Measurements from ENCODE around the gene TRABD2B. TPM values are rescaled to one million over a fixed set of nuclear protein-coding genes. Genes with fewer than 3 reads are reported as not detected.

Gene TRABD2B
- total RNA-seq, 1 donor from 2014 or later: 11.2 TPM

- no peak for DNase-seq (ENCODE audit: low spot score)
Observed at GRCh38 chr1:47796626-47797025, 200.6 kb downstream of the TRABD2B start.

- DNase-seq (ENCODE audit: low spot score): peak; percentile 30
Observed at GRCh38 chr1:47795102-47795501, 202.1 kb downstream of the TRABD2B start.

- DNase-seq (ENCODE audit: low spot score): no peak
Observed at GRCh38 chr1:47794530-47794929, 202.7 kb downstream of the TRABD2B start.

- no peak for DNase-seq (ENCODE audit: low spot score)
Observed at GRCh38 chr1:47794081-47794480, 203.1 kb downstream of the TRABD2B start.

- no peak for DNase-seq (ENCODE audit: low spot score)
Observed at GRCh38 chr1:47793563-47793962, 203.6 kb downstream of the TRABD2B start.

DNA sequence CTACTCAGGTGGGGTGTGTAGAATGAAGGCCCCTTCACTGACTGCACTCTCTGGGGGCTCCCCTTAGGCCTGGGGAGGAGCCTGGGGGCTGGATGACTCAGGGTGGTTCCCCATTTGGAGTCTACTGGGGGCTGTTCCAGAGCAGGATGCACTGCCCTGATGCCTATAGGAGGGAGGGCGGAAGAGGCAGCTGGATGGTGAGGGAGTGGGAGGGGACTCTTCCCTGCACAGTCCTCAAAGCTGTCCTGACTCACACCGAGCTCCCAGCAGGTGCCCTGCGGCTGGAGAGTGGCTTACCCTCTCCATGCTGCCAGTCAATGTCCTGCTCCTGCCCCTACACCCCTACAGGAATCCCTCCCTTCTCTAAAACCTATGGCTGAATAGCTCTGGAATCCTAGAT is 204.4 kb downstream of the TRABD2B start:
- DNase-seq (ENCODE audit: low spot score): no peak

- DNase-seq (ENCODE audit: low spot score): no peak
Observed at GRCh38 chr1:47791879-47792608, 205.1 kb downstream of the TRABD2B start.

DNA sequence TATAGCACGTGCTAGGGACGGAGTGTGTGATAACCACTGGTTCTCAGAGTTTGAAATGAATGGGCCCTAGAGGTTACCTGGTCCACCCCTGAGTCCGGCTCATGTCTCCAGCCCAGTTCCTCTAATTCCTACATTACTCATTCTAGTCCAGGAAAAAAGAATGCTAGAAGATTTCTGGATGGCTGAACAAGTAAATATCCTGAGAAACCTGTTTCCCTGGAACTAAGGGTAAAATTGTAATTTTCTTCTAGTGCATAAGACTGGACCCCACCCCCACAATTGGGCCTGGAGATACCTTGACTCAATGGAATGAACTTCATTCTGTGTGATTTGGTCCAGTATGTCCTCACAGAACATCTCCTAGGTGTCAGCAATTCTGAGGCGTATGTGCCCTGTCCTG is 208.4 kb downstream of the TRABD2B start:
- DNase-seq (ENCODE audit: low spot score): no peak

GRCh38 chr1:47787560-47787959 is 209.6 kb downstream of the TRABD2B start:
- DNase-seq (ENCODE audit: low spot score): no peak

DNA sequence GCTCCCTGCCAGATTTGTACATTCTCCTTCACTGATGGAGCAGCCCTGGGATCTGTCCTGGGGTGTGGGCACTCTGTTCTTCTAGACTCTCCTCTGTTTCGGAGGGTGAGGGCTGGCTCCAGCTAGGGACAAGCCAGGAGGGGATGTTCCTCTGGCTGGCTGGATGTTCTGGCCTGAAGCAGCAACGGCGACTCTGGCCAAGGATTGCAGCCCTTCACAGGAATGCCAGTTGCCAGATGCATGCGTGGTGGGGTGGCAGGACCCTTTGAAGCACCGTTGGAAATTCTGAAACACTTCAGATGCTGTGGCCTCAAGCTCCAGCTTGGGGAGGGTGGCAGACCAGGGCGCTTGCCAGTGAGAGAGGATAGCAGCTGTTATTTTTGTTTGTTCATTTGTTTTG is 210.9 kb downstream of the TRABD2B start:
- peak; percentile 24 for DNase-seq (ENCODE audit: low spot score)

- no peak for DNase-seq (ENCODE audit: low spot score)
Observed at GRCh38 chr1:47785561-47786271, 211.5 kb downstream of the TRABD2B start.

DNA sequence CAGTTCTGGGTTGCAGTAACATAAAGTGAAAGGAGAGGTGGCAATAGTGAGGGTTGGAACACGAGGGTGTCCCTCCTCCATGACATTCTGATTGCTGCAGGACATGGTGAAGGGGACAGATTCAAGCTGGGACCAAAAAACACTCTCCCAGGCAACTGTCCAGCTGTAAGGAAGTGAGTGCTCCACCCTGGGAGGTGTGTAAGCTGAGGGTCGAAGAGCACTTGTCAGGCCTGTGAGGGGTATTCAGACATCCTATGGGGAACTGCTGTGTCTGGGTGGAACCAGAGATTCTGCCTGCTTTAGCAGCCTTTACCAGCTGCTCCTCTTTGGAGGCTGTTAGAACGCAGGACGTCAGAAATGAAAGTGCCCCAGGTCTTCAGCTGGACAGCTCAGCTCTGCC is 212.1 kb downstream of the TRABD2B start:
- no peak for DNase-seq (ENCODE audit: low spot score)

GRCh38 chr1:47784497-47784822 is 212.7 kb downstream of the TRABD2B start:
- DNase-seq (ENCODE audit: low spot score): no peak

DNA sequence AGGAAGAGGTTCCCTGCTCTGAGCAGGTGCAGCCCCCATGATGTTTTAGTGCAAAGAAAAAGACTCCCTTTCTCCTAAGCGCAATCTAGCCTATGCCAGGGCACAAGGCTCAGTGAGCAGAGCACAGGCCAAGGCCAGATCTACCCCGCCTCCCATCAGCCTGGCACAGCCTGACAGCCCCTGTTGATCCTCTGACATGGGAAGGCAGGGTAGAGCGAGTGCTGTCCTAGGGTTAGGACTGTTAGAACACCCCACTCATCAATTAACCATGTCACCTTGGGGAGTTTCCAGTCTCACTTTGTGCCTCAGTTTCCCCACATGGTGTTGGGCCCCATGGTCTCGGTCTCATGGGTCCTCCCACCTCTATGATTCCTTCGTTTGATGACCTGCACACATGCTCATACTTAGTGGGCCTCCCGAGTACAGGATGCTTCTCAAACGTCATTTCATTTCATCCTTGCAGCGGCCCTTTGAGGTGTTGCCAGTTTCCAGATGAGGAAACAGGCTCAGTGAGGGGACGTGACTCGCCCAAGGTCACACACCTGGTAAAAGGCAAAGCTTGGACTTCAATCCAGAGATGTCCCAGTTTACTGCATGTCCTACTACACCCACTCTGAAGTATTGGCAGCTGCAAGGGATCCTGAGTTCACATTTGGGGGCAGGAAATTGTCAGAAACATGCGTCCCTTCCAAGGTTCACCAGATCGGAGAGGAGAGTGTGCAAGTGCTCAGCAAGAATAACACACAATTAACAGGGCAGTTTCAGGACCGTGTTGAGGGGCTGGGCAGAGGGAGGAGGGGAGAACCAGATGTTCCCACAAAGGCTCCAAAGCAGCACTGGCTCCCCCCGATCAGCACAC is 213.3 kb downstream of the TRABD2B start:
- DNase-seq (ENCODE audit: low spot score): no peak

GRCh38 chr1:47782414-47783166 is 214.6 kb downstream of the TRABD2B start:
- no peak for DNase-seq (ENCODE audit: low spot score)

DNA sequence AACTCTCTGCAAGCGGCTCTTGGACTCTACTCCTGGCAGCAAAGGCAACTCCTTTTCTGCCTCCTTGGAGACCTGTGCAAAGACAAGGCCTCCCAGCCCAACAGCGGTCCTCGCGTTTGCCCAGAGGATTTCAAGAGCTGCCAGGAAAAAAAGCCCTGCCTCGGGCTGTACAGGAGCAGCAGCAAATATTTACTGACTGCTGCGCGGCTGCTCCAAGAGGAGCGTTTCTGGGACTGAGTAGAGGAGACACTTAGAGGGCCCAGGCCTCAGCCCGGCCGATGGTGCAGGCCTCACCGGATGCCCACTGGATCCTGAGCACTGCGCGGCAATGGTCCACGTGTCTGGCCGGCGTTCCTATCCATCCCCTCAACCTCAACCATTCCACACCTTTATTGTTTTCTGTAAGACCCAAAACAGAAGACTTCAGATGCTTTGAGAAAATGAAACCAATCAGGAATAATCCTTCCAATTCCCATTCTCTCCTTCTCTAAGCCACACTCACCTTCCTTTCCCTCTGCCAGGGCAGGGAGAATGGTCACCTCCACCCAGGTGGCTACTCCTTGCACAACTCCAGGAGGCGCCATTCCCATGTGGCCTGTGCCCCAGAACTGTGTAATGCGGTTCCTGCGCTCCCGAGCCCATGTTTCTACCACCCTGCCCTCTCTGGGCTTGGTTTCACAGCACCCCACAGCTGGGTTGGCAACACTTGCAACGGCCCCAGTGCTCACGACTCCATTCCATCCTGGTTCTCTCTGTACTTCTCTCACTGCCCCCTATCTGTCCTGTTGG is 215.8 kb downstream of the TRABD2B start:
- DNase-seq (ENCODE audit: low spot score): no peak

DNA sequence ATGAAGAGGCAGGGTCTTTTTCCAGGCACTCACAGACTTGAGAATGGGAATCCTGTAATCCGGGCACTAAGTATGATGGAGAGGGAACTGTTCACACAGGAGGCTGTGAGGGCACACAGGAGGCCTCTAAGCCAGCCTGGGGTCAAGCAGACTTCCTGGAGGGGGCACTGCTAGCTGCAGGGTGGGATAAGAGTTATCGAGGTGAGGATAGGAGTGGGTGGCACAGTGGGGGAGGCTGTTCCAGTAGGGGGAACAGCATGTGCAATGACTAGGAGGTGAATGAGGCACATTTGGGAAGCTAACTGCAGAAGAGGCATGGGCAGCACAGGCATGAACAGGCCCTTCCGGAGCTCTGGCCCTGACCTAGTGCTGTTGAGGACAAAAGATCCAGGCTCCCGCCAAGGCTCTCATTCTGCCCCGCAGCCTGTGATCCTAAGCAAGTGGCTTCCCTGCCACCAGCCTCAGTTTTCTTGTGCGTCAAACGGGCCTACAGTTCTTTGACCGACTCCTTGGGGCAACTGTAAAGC is 216.7 kb downstream of the TRABD2B start:
- DNase-seq (ENCODE audit: low spot score): no peak

- no peak for DNase-seq (ENCODE audit: low spot score)
Observed at GRCh38 chr1:47779613-47780012, 217.6 kb downstream of the TRABD2B start.

- no peak for DNase-seq (ENCODE audit: low spot score)
Observed at GRCh38 chr1:47778280-47778679, 218.9 kb downstream of the TRABD2B start.

DNA sequence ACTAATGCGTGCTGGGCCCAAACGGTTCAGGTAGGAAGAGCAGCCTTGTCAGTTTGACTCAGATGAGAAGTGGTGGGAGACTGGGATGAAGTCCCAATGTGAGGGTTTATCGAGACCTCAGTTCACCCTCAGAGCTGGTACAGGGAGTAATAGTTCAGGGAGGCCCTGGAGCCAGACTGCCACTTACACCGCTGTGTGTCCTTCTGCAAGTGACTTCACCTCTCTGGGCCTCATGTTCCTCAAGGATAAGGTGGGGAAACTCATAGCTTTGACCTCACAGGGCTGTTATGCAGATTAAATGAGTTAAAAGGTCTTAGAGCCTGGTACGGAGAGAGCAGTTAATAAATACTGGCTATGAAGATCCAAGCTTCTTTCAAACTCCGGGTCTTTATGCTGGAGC is 219.9 kb downstream of the TRABD2B start:
- no peak for DNase-seq (ENCODE audit: low spot score)

DNA sequence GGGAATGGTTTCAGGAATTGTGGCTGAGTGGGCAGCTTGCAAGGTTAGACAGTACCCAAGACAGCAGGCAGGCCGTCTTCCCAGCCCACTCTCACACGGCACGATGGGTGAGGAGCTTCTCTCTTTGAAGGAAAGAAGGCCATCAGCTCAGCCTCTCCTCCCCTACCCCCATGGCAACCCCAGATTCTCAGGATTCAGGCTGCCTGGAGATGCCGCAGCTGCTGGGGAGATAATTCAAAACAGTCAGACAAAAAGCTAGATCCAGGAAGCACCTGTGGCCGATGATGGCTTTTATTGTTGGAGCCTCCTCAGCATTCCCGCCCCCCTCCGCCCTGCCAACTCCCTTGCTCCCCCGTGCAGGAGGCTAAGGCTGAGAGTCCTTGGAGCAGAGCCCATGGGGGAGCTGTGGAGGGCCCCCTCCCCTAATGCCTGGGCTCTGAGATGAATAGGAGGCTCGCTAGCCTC is 220.5 kb downstream of the TRABD2B start:
- no peak for DNase-seq (ENCODE audit: low spot score)

Data from mucosa of gallbladder (tissue), 1 donor.